ENCODE data around the gene RNASE11. TPM values are rescaled to one million over a fixed set of nuclear protein-coding genes. Genes with fewer than 3 reads are reported as not detected.

The RNASE11 gene
- total RNA-seq, 1 experiment from 2014 or later: not detected

DNA sequence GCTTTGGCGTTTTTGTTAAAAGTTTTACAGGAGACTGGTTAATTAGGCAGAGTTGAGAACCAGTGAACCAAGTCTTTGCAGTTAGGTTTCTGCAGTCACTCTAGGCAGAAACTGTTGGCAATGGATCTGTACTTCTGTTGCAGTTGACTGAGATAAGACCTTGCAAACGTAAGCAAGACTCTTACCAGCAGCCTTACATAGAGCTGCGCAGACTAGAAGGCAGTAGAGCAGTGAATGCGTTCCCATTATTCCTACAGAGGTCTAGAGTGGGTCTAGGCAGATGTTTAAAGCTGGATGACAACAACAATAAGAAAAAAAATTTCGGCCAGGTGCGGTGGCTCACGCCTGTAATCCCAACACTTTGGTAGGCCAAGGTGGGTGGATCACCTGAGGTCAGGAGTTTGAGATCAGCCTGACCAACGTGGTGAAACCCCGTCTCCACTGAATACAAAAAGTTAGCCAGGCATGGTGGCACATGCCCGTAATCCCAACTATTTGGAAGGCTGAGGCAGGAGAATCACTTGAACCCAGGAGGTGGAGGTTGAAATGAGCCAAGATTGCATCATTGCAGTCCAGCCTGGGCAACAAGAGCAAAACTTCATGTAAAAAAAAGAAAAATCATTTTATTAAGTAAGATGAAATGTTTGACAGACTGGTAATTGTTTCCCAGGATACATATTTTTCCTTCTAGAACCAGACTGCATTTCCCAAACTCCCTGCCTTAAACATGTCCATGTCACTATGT, 39.2 kb downstream of the RNASE11 start:
- no peak overlapping the region for H3K27ac Mint-ChIP-seq
- H2AFZ ChIP-seq (ENCODE audit: low read length): no peak overlapping the region
- H3K9ac ChIP-seq (ENCODE audit: extremely low read depth, insufficient read length, low read length): no peak overlapping the region
- H2BK120ac ChIP-seq (ENCODE audit: low read depth, low read length, poor library complexity, severe bottlenecking): no peak overlapping the region
- no peak overlapping the region for H3K23ac ChIP-seq (ENCODE audit: insufficient read length, low read depth, low read length)
- no peaks in the 10 kb centered on the region for H3K27me3 ChIP-seq (ENCODE audit: insufficient read depth, low read length)
- H4K91ac ChIP-seq (ENCODE audit: insufficient read length, low read depth, low read length): no peak overlapping the region
- H3K27me3 Mint-ChIP-seq (ENCODE audit: low read depth): no peaks in the 10 kb centered on the region
- no peak overlapping the region for H3K4me2 ChIP-seq (ENCODE audit: insufficient read depth, insufficient read length, low read length)
- no peaks in the 10 kb centered on the region for H3K36me3 Mint-ChIP-seq (ENCODE audit: insufficient read depth in 1 of 3, low read depth in 3 of 3)
- H3K79me1 ChIP-seq (ENCODE audit: insufficient read depth, low read depth, low read length, poor library complexity, severe bottlenecking): no peaks in the 10 kb centered on the region
- TF ChIP-seq, protein P1, sequence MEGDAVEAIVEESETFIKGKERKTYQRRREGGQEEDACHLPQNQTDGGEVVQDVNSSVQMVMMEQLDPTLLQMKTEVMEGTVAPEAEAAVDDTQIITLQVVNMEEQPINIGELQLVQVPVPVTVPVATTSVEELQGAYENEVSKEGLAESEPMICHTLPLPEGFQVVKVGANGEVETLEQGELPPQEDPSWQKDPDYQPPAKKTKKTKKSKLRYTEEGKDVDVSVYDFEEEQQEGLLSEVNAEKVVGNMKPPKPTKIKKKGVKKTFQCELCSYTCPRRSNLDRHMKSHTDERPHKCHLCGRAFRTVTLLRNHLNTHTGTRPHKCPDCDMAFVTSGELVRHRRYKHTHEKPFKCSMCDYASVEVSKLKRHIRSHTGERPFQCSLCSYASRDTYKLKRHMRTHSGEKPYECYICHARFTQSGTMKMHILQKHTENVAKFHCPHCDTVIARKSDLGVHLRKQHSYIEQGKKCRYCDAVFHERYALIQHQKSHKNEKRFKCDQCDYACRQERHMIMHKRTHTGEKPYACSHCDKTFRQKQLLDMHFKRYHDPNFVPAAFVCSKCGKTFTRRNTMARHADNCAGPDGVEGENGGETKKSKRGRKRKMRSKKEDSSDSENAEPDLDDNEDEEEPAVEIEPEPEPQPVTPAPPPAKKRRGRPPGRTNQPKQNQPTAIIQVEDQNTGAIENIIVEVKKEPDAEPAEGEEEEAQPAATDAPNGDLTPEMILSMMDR (conservative IDR thresholded peaks at IDR 0.05): no peak
- H3K9me3 Mint-ChIP-seq: no peaks in the 10 kb centered on the region; a peak in 1 of 5 replicates
- H3K4me1 Mint-ChIP-seq: peaks cover 4 to 6% of the 10 kb centered on the region in 2 experiments; a peak in 3 of 4 replicates
- no peak overlapping the region for H4K8ac ChIP-seq (replicated peaks; ENCODE audit: insufficient read length, low read depth, low read length)
- H4K20me1 ChIP-seq (ENCODE audit: control insufficient read depth, insufficient read depth, insufficient read length): no peaks in the 10 kb centered on the region
- no peak overlapping the region for H2AK5ac ChIP-seq (ENCODE audit: insufficient read length, low read length)
- H3K23me2 ChIP-seq (ENCODE audit: insufficient read length, low read depth, low read length, poor library complexity, severe bottlenecking): no peaks in the 10 kb centered on the region
- no peak overlapping the region for H3T11ph ChIP-seq (ENCODE audit: low read length)
- no peak overlapping the region for H2BK15ac ChIP-seq (ENCODE audit: low read depth, low read length)
- no peaks in the 10 kb centered on the region for H3K79me2 ChIP-seq (ENCODE audit: insufficient read depth, low read length)
- H2BK5ac ChIP-seq (ENCODE audit: insufficient read length, low read length): no peak overlapping the region
- no peak overlapping the region for H3K4ac ChIP-seq (ENCODE audit: low read depth, low read length)
- H3K14ac ChIP-seq (ENCODE audit: insufficient read depth, low read length): no peak overlapping the region
- no peak overlapping the region for H2BK12ac ChIP-seq (ENCODE audit: insufficient read length, low read depth, low read length)
- no peak overlapping the region for H4K5ac ChIP-seq (ENCODE audit: insufficient read length, low read depth, low read length)
- H3K9me3 ChIP-seq (ENCODE audit: control insufficient read depth, low read depth, low read length): no peaks in the 10 kb centered on the region
- H3K18ac ChIP-seq (ENCODE audit: insufficient read length, low read depth, low read length): no peak overlapping the region
- H3K4me1 ChIP-seq (ENCODE audit: insufficient read depth, low read length): no peaks in the 10 kb centered on the region; the same call in 1 of the 2 replicates
- whole genome bisulfite sequencing (ENCODE audit: extremely low coverage, insufficient read length, low lambda C conversion rate): no CpG with 5 or more reads among the region's 10 CpGs
- no peak overlapping the region for H2BK20ac ChIP-seq (ENCODE audit: low read depth, low read length, poor library complexity, severe bottlenecking)
- no peak overlapping the region for H3K27ac ChIP-seq (ENCODE audit: insufficient read length, low read depth, low read length)
- H3K4me3 Mint-ChIP-seq: no peak overlapping the region
- no peak overlapping the region for H3K56ac ChIP-seq (ENCODE audit: insufficient read length, low read depth, low read length)
- no peak for DNase-seq
